Measurements from ENCODE around the gene DNAAF5.
"Not testable (repeated sequence)": the region's sequence is repeated elsewhere in the genome, so short reads cannot be mapped to it uniquely, and the experiment has no call there.

The DNAAF5 gene

DNA sequence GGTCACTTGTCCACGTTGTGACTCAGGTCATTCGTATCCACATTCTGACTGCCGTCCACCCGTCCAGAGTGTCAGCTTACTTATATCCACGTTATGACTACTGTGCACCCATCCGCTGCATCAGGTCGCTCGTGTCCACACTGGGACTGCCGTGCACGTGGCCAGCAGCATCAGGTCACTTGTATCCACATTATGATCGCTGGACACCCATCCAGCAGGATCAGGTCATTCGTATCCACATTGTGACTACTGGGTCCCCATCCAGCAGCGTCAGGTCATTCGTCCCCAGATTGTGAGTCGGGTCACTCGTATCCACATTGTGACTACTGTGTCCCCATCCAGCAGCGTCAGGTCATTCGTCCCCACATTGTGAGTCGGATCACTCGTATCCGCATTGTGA is 58.5 kb downstream of the DNAAF5 start:
- no peak for DNase-seq

DNA sequence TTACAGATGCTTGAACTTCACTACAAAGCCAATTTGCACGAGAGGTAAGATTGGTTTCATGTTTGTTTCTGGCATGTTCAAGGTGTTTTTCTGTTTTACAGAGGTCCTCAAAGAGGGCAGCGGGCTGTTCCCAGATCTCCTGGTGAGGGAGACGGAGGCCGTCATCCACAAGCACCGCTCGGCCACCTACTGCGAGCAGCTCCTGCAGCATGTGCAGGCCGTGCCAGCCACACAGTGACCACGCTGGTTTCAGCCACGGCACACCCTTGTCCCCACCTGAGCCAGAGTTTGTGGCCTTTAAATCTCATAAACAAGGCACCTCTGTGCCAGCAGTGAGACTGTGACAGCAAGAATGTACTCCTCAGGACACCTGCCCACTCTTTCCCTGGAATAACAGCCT is 58.9 kb downstream of the DNAAF5 start:
- DNase-seq, result no peak

- DNase-seq, result peak; percentile 65 to 73
These were observed 60.2 kb downstream of the DNAAF5 start for GRCh38 chr7:786472-787255.

DNA sequence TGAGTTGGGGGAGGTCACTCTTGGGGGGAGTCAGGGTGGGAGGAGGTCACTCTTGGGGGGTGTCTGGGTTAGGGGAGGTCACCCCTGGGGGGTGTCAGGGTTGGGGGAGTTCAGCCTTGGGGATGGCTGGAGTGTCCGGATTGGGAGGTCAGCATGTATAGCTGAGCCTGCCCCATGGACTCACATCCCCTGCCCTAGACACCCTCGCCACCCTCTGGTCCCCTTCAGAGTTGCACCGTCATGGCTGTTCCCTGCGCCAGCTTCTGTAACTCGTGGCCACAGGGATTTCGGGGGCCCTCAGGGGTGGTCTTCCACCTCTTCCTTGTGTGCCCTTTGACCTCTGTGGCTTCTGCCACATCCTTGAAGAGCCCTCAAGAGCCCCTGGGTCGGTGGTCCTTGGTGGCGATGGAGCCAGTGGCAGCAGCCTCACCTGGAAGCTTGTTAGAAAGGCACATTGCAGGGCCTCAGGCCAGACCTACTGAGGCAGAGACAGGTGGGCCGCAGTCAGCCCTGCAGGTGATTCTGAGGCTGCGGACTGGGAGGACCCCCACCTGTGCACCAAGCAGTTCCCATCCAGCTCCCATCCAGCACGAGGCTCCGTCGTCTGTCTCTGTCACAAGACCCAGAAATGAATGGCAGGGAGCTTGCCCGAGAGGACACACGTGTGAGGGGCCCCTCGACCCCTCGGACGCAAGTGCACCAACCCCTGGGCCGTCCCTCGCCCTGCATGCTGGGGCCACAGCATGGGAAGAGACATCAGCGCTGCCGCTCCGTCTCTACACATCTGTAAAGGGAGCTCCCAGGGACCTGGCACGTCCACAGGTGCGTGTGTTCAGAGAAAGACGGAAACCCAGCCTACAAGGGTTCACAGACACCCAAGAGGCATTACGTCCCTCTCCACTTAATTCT is 61.1 kb downstream of the DNAAF5 start:
- DNase-seq, result no peak

DNA sequence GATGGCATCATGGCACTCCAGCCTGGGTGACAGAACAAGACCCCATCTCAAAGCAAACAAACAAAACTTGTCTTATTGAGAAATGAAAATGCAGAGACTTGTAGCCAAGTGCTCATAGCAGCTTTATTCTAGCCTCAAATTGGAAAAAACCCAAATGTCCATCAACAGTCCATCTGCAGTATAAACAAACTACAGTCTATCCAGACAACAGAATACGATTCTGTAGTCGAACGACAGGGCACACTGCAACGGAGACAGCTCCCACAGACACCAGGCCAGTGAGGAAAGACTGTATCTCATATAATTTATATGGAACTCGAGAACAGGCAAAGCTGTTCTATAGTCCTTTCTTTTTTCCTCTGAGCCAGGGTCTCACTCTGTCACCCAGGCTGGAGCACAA is 65.0 kb downstream of the DNAAF5 start:
- DNase-seq, result no peak

DNA sequence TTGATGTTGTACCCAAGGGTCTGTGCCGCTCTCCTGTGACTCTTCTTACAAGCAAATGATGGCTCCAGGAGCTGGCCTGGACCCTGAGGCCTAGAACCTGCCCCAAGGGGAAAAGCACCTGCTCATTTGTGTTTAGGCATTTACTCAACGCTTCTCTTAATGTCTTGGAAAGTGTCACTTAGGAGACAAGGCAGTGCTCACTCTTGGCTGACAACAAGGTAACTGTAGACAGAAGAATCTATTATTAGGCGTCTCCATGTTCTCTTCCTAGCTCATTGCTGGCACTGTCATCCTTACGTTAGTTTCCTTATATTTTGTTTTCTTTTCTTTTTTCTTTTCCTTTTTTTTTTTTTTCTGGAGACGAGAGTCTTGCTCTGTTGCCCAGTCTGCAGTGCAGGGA is 67.7 kb downstream of the DNAAF5 start:
- DNase-seq, result no peak

- DNase-seq, result no peak
These were observed 68.3 kb downstream of the DNAAF5 start for GRCh38 chr7:794671-795329.

GRCh38 chr7:796434-797169 is 70.1 kb downstream of the DNAAF5 start:
- DNase-seq, result not testable (repeated sequence)

- no peak for DNase-seq
These were observed 72.5 kb downstream of the DNAAF5 start for GRCh38 chr7:798921-799470.

DNA sequence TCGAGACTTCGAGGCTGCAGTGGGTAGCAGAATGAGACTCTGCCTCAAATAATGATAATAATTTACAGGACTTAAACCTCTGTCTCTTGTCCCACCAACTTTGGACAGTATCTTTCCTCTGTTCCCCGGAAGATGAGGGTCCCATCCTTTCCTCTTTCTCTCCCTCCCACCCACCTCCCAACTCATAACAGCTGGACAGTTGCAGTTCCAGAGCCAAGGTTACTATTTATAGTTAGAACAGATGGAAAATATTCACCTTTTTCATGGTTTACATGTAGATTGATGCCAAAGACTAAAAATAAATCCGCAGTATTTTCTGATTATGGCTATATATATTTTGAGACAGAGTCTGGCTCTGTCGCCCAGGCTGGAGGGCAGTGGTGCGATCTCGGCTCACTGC is 74.2 kb downstream of the DNAAF5 start:
- DNase-seq, result no peak

- DNase-seq, result not testable (repeated sequence)
These were observed 74.9 kb downstream of the DNAAF5 start for GRCh38 chr7:801351-801750.

GRCh38 chr7:801940-802381 is 75.5 kb downstream of the DNAAF5 start:
- DNase-seq, result no peak

DNA sequence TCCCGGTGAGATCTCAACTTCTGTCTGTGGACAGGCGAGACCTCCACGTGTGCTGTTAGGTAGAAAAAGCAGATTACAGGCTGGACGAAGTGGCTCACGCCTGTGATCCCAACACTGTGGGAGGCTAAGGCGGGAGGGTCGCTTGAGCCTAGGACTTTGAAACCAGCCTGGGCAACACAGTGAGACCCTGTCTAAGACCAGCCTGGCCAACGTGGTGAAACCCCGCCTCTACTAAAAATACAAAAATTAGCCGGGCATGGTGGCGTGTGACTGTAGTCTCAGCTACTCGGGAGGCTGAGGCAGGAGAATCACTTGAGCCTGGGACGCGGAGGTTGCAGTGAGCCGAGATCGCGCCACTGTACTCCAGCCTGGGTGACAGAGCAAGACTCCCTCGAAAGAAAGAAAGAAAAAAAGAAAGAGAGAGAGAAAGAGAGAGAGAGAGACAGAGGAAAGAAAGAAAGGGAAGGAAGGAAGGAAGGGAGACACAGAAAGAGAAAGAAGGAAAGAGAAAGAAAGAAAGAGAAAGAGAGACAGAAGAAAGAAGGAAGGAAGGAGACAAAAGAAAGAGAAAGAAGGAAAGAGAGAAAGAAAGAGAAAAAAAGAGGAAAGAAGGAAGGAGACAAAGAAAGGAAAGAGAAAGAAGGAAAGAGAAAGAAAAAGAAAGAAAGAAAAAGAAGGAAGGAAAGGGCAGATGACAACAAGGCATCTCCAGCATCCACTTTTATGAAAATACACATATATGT is 76.2 kb downstream of the DNAAF5 start:
- DNase-seq, result no peak

DNA sequence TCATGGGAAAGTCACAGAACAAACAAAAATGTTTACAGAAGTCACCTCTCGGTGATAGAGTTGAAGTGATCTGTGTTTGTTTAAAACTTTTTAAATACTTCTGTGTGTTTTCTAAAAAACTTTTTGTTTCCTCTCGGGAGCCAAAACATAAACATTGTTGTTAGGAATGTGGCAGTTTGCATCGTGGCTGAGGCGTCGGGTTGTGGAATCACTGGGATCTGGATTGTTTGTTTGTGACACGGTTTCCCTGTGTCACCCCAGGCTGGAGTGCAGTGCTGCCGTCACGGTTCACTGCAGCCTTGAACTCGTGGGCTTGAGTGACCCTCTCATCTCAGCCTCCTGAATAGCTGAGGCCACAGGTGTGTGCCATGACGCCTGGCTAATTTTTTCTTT is 76.7 kb downstream of the DNAAF5 start:
- DNase-seq, result no peak

- DNase-seq, result not testable (repeated sequence)
These were observed 77.3 kb downstream of the DNAAF5 start for GRCh38 chr7:803796-804195.

GRCh38 chr7:805261-805660 is 78.8 kb downstream of the DNAAF5 start:
- no peak for DNase-seq

GRCh38 chr7:815284-816216 is 89.1 kb downstream of the DNAAF5 start:
- DNase-seq, result peak; percentile 10 to 16

DNA sequence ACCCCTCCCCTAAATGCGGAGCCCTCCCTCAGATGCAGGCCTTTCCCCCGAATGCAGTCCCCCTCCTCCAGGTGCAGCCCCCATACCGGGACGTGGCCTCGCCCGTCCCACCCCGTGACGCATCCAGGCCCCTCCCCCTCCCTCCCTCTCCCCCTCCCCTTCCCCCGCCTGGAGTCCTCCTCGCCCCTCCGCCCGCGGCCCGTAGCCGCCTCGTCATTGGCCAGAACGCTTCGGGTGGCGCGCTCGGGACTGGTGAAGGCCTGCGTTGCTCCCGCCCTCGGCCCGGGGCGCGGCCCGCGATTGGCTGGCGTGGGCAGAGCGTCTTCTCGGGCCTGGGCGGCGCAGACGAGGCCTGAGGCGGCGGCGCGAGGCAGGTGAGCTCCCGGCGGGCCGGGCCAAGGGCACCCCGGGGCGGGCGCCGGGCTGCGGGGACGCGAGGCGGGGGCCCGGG is 89.8 kb downstream of the DNAAF5 start:
- peak; percentile 93 to 94 for DNase-seq

DNA sequence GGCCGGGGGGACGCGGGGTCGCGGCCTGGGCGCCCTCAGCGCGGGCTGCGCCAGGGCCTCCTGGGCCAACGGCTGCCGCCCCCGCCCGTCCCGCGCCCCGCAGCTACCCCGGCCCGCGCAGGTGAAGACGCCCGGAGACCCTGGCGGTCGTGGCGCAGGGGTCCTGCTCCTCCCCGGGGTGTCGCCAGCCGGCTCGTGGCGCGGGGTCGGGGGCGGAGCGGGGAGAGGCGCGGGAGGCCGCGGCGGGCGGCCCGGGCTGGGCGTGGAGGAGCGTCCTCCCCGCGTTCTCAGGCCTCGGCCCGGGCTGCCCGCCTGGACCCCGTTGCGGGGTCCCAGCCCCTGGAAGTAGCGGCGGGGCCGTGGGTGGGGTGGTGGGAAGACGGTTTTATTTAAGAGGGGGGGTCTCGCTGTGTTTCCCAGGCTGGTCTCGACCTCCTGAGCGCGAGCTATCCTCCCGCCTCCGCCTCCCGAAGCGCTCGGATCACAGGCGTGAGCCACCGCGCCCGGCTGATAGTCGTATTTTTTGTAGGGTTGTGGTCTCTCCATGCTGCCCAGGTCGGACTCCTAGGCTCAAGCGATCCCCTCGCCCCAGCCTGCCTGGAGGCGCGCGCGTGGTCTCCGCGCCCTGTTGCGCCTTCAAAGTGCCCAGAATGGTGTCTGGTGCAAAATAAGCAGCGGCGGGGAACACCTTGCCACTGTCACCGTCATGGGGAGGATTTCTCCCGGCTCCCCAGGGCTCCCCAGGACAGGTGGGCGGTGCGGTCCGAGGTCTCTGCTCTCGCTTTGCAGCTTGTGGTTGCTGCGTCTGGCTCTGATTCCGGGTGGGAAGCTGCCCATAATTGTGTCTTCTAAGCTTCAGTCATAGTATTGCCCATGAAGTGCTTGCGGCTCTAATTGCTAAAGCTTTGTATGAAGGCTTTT is 90.5 kb downstream of the DNAAF5 start:
- peak; percentile 31 to 36 for DNase-seq
